Ramos (cell line): ENCODE data around the gene BPIFB6.

Source experiments
- in situ Hi-C: fragments of 300-500 bp; cut with MboI; formaldehyde crosslinking; loops from one replicate; pipeline ENCODE4 v1.14.3; 2022; ENCODE audit warnings: low sequenced_read_pairs; ENCODE audit not compliant: unreplicated experiment

Gene BPIFB6

GRCh38 chr20:33015114-33015484, 16.3 kb upstream of the BPIFB6 start:
- in situ Hi-C loops = no loop called here

GRCh38 chr20:33015700-33016580, 15.5 kb upstream of the BPIFB6 start:
- in situ Hi-C loops = no loop called here

GRCh38 chr20:33016581-33017109, 14.8 kb upstream of the BPIFB6 start:
- in situ Hi-C loops = no loop called here

GRCh38 chr20:33017542-33017941, 13.9 kb upstream of the BPIFB6 start:
- in situ Hi-C loops = no loop called here

GRCh38 chr20:33018169-33018931, 13.1 kb upstream of the BPIFB6 start:
- in situ Hi-C loops = no loop called here

GRCh38 chr20:33019465-33020277, 11.8 kb upstream of the BPIFB6 start:
- in situ Hi-C loops = no loop called here

- in situ Hi-C loops = no loop called here
Measured at GRCh38 chr20:33020278-33021161, 10.9 kb upstream of the BPIFB6 start.

GRCh38 chr20:33021879-33022278, 9.6 kb upstream of the BPIFB6 start:
- in situ Hi-C loops = no loop called here

GRCh38 chr20:33022289-33022688, 9.2 kb upstream of the BPIFB6 start:
- in situ Hi-C loops = no loop called here

GRCh38 chr20:33022694-33023438, 8.6 kb upstream of the BPIFB6 start:
- in situ Hi-C loops = no loop called here

- in situ Hi-C loops = no loop called here
Measured at GRCh38 chr20:33023439-33024242, 7.8 kb upstream of the BPIFB6 start.

- in situ Hi-C loops = no loop called here
Measured at GRCh38 chr20:33024243-33024560, 7.2 kb upstream of the BPIFB6 start.

- in situ Hi-C loops = no loop called here
Measured at GRCh38 chr20:33024609-33025317, 6.7 kb upstream of the BPIFB6 start.

- in situ Hi-C loops = no loop called here
Measured at GRCh38 chr20:33025318-33025876, 6.1 kb upstream of the BPIFB6 start.

GRCh38 chr20:33026072-33026778, 5.2 kb upstream of the BPIFB6 start:
- in situ Hi-C loops = no loop called here
